Measurements from ENCODE around the gene PTPRA.

GRCh38 chr20:3068986-3069900 is 196.0 kb downstream of the PTPRA start:
- TF ChIP-seq POLR2A (IDR thresholded peaks at IDR 0.05; ENCODE audit: extremely low read depth, insufficient read length) (no peak), CTCF (IDR thresholded peaks at IDR 0.05; ENCODE audit: low read depth, low read length) (peak; percentile 65), MAX (IDR thresholded peaks at IDR 0.05; ENCODE audit: low read depth, low read length) (0 out of 2 replicates have a peak, but pooled peaks have one; percentile 17)
